IMR-90 (cell line): ENCODE measurements around the gene AQP1. TPM values are rescaled to one million over a fixed set of nuclear protein-coding genes. Genes with fewer than 3 reads are reported as not detected.

Source experiments
- ATAC-seq: fragments of 200-7000 bp; cut with Tn5 transposase; 2 replicates; pipeline ENCODE4 v1.9.1; 2020; ENCODE audit warnings: low read depth, mild to moderate bottlenecking, moderate library complexity
- BruUV-seq: library from RNA; stranded (reverse); fragments of 400-500 nt; replicated peaks from 2 replicates; lab custom pipeline; 2021; lab: Mats Ljungman, UMichigan
- CTCF ChIA-PET: fragments of 300-600 bp; formaldehyde crosslinking; extraction: SDS; loops from one replicate; lab custom pipeline; 2021; ENCODE audit warnings: antibody characterized with exemption; lab: Yijun Ruan, JAX
- POLR2A ChIA-PET: fragments of 300-600 bp; sonication (Branson Sonifier 250); formaldehyde crosslinking; loops from one replicate; lab custom pipeline; 2022; ENCODE audit warnings: antibody characterized with exemption; ENCODE audit not compliant: unreplicated experiment; lab: Charles Lee
- DNase-seq: peaks from one replicate; pipeline ENCODE4 v3.0.0; 2013
- H2AFZ ChIP-seq: replicated peaks from 2 replicates; pipeline ENCODE3; 2013; ENCODE audit warnings: low read length, mild to moderate bottlenecking; ENCODE audit not compliant: poor library complexity
- H2AK5ac ChIP-seq: 2 replicates; pipeline ENCODE4 v1.6.1; 2013; ENCODE audit warnings: low read depth, low read length, inconsistent platforms
- H2AK9ac ChIP-seq: replicated peaks from 2 replicates; pipeline ENCODE3; 2013; ENCODE audit warnings: mild to moderate bottlenecking, low read depth, low read length, moderate library complexity; ENCODE audit not compliant: poor library complexity
- H2BK120ac ChIP-seq: 2 replicates; pipeline ENCODE4 v1.6.1; 2013; ENCODE audit warnings: low read depth, low read length, inconsistent platforms
- H2BK15ac ChIP-seq: 3 replicates; pipeline ENCODE4 v1.6.1; 2013; ENCODE audit warnings: low read depth, low read length, inconsistent platforms
- H2BK20ac ChIP-seq: 2 replicates; pipeline ENCODE4 v1.6.1; 2013; ENCODE audit warnings: low read depth, mild to moderate bottlenecking, inconsistent platforms, low read length, moderate library complexity
- H2BK5ac ChIP-seq: 2 replicates; pipeline ENCODE4 v1.6.1; 2013; ENCODE audit warnings: mild to moderate bottlenecking, low read depth, low read length, inconsistent platforms; ENCODE audit not compliant: poor library complexity, severe bottlenecking
- H3K14ac ChIP-seq: replicated peaks from 2 replicates; pipeline ENCODE4 v1.6.1; 2013; ENCODE audit warnings: low read depth, low read length, inconsistent platforms
- H3K18ac ChIP-seq: 2 replicates; pipeline ENCODE4 v1.6.1; 2013; ENCODE audit warnings: low read depth, low read length, control low read depth
- H3K23ac ChIP-seq: 2 replicates; pipeline ENCODE4 v1.6.1; 2013; ENCODE audit warnings: low read depth, low read length, inconsistent platforms
- H3K27ac ChIP-seq: 2 replicates; pipeline ENCODE4 v1.5.1; 2013; ENCODE audit warnings: mild to moderate bottlenecking, control low read depth, low read length; ENCODE audit not compliant: insufficient read depth
- H3K27me3 ChIP-seq: 2 replicates; pipeline ENCODE4 v1.6.1; 2013; ENCODE audit warnings: low read length; ENCODE audit not compliant: control insufficient read depth, insufficient read depth
- H3K36me3 ChIP-seq: 2 replicates; pipeline ENCODE4 v1.6.1; 2013; ENCODE audit warnings: low read length, mixed read lengths; ENCODE audit not compliant: control insufficient read depth, insufficient read depth
- H3K4ac ChIP-seq: 2 replicates; pipeline ENCODE4 v1.6.1; 2013; ENCODE audit warnings: low read depth, low read length, inconsistent platforms
- H3K4me1 ChIP-seq: 2 replicates; pipeline ENCODE4 v1.6.1; 2013; ENCODE audit warnings: low read length, mixed read lengths; ENCODE audit not compliant: control insufficient read depth, insufficient read depth
- H3K4me2 ChIP-seq: 2 replicates; pipeline ENCODE4 v1.6.1; 2013; ENCODE audit warnings: low read depth, mild to moderate bottlenecking, control low read depth, low read length, moderate library complexity
- H3K4me3 ChIP-seq: 2 replicates; pipeline ENCODE4 v1.5.1; 2013; ENCODE audit warnings: low read depth, mild to moderate bottlenecking, control low read depth, low read length, moderate library complexity; ENCODE audit not compliant: insufficient read depth
- H3K56ac ChIP-seq: 2 replicates; pipeline ENCODE4 v1.6.1; 2013; ENCODE audit warnings: low read length, inconsistent platforms; ENCODE audit not compliant: insufficient read depth; ENCODE audit errors: extremely low read depth
- H3K79me1 ChIP-seq, 2 experiments: 2 replicates each; pipeline ENCODE4 v1.6.1; 2013; ENCODE audit warnings: low read length in 2 of 2, inconsistent platforms in 1 of 2, low read depth in 1 of 2
- H3K9ac ChIP-seq: 2 replicates; pipeline ENCODE4 v1.6.1; 2013; ENCODE audit warnings: low read depth, low read length, control low read depth
- H3K9me1 ChIP-seq: 2 replicates; pipeline ENCODE4 v1.6.1; 2013; ENCODE audit warnings: low read length, inconsistent platforms; ENCODE audit not compliant: insufficient read depth
- H3K9me3 ChIP-seq: 2 replicates; pipeline ENCODE4 v1.6.1; 2013; ENCODE audit warnings: low read length; ENCODE audit not compliant: control insufficient read depth, insufficient read depth
- H4K20me1 ChIP-seq: 2 replicates; pipeline ENCODE4 v1.6.1; 2013; ENCODE audit warnings: low read length, inconsistent platforms; ENCODE audit not compliant: insufficient read depth
- H4K5ac ChIP-seq: 2 replicates; pipeline ENCODE4 v1.6.1; 2013; ENCODE audit warnings: mild to moderate bottlenecking, low read depth, low read length, control low read depth
- H4K8ac ChIP-seq, 2 experiments: 2 replicates each; pipeline ENCODE4 v1.6.1; 2013; ENCODE audit warnings: low read depth in 2 of 2, low read length in 2 of 2, control low read depth in 1 of 2, inconsistent platforms in 1 of 2
- H4K91ac ChIP-seq: 2 replicates; pipeline ENCODE4 v1.6.1; 2013; ENCODE audit warnings: low read depth, low read length, inconsistent platforms; ENCODE audit not compliant: insufficient read depth
- BHLHE40 ChIP-seq: fragments of 150-350 bp; IDR thresholded peaks from 2 replicates; pipeline ENCODE4 v1.6.1; 2016; ENCODE audit warnings: mild to moderate bottlenecking, low read depth, low read length
- CEBPB ChIP-seq: IDR thresholded peaks from 2 replicates; pipeline ENCODE4 v1.6.1; 2012; ENCODE audit warnings: low read depth, low read length, improper control_type of control experiment
- CHD1 ChIP-seq: IDR thresholded peaks from 2 replicates; pipeline ENCODE4 v1.6.1; 2012; ENCODE audit warnings: low read depth, low read length, improper control_type of control experiment
- FOS ChIP-seq: fragments of 150-350 bp; IDR thresholded peaks from 2 replicates; pipeline ENCODE4 v1.6.1; 2016; ENCODE audit warnings: low read depth, low read length
- MAFK ChIP-seq: IDR thresholded peaks from 2 replicates; pipeline ENCODE4 v1.6.1; 2012; ENCODE audit warnings: low read depth, low read length, improper control_type of control experiment
- MAZ ChIP-seq: IDR thresholded peaks from 2 replicates; pipeline ENCODE4 v1.6.1; 2012; ENCODE audit warnings: low read depth, mild to moderate bottlenecking, low read length, improper control_type of control experiment, moderate library complexity, borderline replicate concordance
- MXI1 ChIP-seq: IDR thresholded peaks from 2 replicates; pipeline ENCODE4 v1.6.1; 2012; ENCODE audit warnings: low read depth, mild to moderate bottlenecking, low read length, moderate library complexity, borderline replicate concordance
- NFE2L2 ChIP-seq: fragments of 150-350 bp; IDR thresholded peaks from 2 replicates; pipeline ENCODE4 v1.6.1; 2016; ENCODE audit warnings: low read depth, mild to moderate bottlenecking, low read length
- POLR2A ChIP-seq: IDR thresholded peaks from 2 replicates; pipeline ENCODE4 v1.6.1; 2012; ENCODE audit warnings: mild to moderate bottlenecking, low read depth, low read length
- RAD21 ChIP-seq: IDR thresholded peaks from 2 replicates; pipeline ENCODE4 v1.6.1; 2012; ENCODE audit warnings: low read length, improper control_type of control experiment
- RCOR1 ChIP-seq: IDR thresholded peaks from 2 replicates; pipeline ENCODE4 v1.6.1; 2012; ENCODE audit warnings: mild to moderate bottlenecking, low read length, improper control_type of control experiment; ENCODE audit not compliant: insufficient replicate concordance
- RFX5 ChIP-seq: IDR thresholded peaks from 2 replicates; pipeline ENCODE4 v1.8.0; 2012; ENCODE audit warnings: low read depth, mild to moderate bottlenecking, low read length, moderate library complexity
- SMC3 ChIP-seq: fragments of 150-350 bp; IDR thresholded peaks from 2 replicates; pipeline ENCODE4 v1.6.1; 2016; ENCODE audit warnings: low read depth, mild to moderate bottlenecking, antibody characterized with exemption, low read length, moderate library complexity
- USF2 ChIP-seq: fragments of 150-350 bp; IDR thresholded peaks from 2 replicates; pipeline ENCODE4 v1.6.1; 2017; ENCODE audit warnings: mild to moderate bottlenecking, antibody characterized with exemption, low read length, low read depth
- WGBS, 2 experiments: methylation state at CpG; one replicate each; pipeline versions ENCODE4 v1.1.5 to v1.1.7; 2013; ENCODE audit warnings: missing lambda C conversion rate in 2 of 2; ENCODE audit not compliant: insufficient read length in 1 of 2; ENCODE audit errors: extremely low coverage in 2 of 2; 5-methylcytosine and 5-hydroxymethylcytosine counted together
- dilution Hi-C: fragments of 300-500 bp; cut with HindIII; formaldehyde crosslinking; loops from one replicate; pipeline ENCODE4 v1.14.3; 2018; ENCODE audit warnings: low sequenced_read_pairs; ENCODE audit not compliant: unreplicated experiment
- in situ Hi-C: fragments of 300-500 bp; cut with MboI; formaldehyde crosslinking; loops from 3 replicates; pipeline ENCODE4 v1.14.3; 2019; ENCODE audit warnings: low sequenced_read_pairs, inconsistent platforms, mixed read lengths
- intact Hi-C: fragments of 100-400 bp; cut with micrococcal nuclease; formaldehyde crosslinking; loops from 2 replicates; pipeline ENCODE4 v1.10.0; 2022
- polyA plus RNA-seq, 3 experiments: library from polyadenylated mRNA; depleted of rRNA; stranded (reverse); fragments of >200 nt; gene quantifications; 2 replicates each; pipeline ENCODE4 v1.2.3, GENCODE V29; 2012; ENCODE audit warnings: low replicate concordance in 1 of 3
- total RNA-seq: library from RNA; depleted of rRNA; stranded (reverse); fragments of >200 nt; gene quantifications from 2 replicates; pipeline ENCODE4 v1.2.3, GENCODE V29; 2012
- TF ChIP-seq, protein P1 (sequence below): conservative IDR thresholded peaks from 2 replicates; pipeline ENCODE4 v1.5.1; 2012; ENCODE audit warnings: mild to moderate bottlenecking, low read depth, low read length, improper control_type of control experiment
- TF ChIP-seq, protein P2 (sequence below): fragments of 150-350 bp; IDR thresholded peaks from 2 replicates; pipeline ENCODE4 v1.6.1; 2016; ENCODE audit warnings: low read depth, mild to moderate bottlenecking, low read length, moderate library complexity, borderline replicate concordance

The AQP1 gene
- total and polyA plus RNA-seq, 2 of the 4 experiments (the other 2 are of a cell fraction), result 0.18 to 0.39 TPM

- dilution Hi-C loops, result no loop called here
- WGBS, 2 experiments, result 0% methylated on average over 1 of the region's 8 CpGs; no CpG with 5 or more reads in 1 of the 2 experiments
- no peak for ATAC-seq
Observed at GRCh38 chr7:30941582-30942323, 30.1 kb downstream of the AQP1 start.

More at GRCh38 chr7:30941582-30942323, 30.1 kb downstream of the AQP1 start:
- Histone ChIP-seq H3K4me3 (no peak overlapping the region), H2BK5ac (no peak overlapping the region), H3K23ac (no peak overlapping the region), H3K14ac (no peak overlapping the region), H2BK20ac (no peak overlapping the region), H3K18ac (no peak overlapping the region), H3K56ac (no peak overlapping the region), H2AK9ac (no peak overlapping the region), H2BK15ac (no peak overlapping the region), H4K91ac (no peak overlapping the region), H3K4me1 (no peaks in the 10 kb centered on the region), H3K9me1 (no peaks in the 10 kb centered on the region), H2AK5ac (no peak overlapping the region), H3K36me3 (no peaks in the 10 kb centered on the region), H3K4me2 (no peak overlapping the region), H4K20me1 (no peaks in the 10 kb centered on the region), H2BK120ac (no peak overlapping the region), H3K4ac (no peak overlapping the region), H4K5ac (no peak overlapping the region), H3K79me1 (no peaks in the 10 kb centered on the region), H2AFZ (no peak overlapping the region), H4K8ac (no peak overlapping the region), H3K9me3 (no peaks in the 10 kb centered on the region), H3K27me3 (peaks cover 17% of the 10 kb centered on the region), H3K9ac (no peak overlapping the region), H3K27ac (no peak overlapping the region)
- no peak for DNase-seq
- in situ Hi-C loops (no loop called here), intact Hi-C loops (no loop called here)
- ChIA-PET POLR2A (no interaction called here), CTCF (no interaction called here)
- TF ChIP-seq, protein P1, sequence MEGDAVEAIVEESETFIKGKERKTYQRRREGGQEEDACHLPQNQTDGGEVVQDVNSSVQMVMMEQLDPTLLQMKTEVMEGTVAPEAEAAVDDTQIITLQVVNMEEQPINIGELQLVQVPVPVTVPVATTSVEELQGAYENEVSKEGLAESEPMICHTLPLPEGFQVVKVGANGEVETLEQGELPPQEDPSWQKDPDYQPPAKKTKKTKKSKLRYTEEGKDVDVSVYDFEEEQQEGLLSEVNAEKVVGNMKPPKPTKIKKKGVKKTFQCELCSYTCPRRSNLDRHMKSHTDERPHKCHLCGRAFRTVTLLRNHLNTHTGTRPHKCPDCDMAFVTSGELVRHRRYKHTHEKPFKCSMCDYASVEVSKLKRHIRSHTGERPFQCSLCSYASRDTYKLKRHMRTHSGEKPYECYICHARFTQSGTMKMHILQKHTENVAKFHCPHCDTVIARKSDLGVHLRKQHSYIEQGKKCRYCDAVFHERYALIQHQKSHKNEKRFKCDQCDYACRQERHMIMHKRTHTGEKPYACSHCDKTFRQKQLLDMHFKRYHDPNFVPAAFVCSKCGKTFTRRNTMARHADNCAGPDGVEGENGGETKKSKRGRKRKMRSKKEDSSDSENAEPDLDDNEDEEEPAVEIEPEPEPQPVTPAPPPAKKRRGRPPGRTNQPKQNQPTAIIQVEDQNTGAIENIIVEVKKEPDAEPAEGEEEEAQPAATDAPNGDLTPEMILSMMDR, result no peak
- TF ChIP-seq, protein P2, sequence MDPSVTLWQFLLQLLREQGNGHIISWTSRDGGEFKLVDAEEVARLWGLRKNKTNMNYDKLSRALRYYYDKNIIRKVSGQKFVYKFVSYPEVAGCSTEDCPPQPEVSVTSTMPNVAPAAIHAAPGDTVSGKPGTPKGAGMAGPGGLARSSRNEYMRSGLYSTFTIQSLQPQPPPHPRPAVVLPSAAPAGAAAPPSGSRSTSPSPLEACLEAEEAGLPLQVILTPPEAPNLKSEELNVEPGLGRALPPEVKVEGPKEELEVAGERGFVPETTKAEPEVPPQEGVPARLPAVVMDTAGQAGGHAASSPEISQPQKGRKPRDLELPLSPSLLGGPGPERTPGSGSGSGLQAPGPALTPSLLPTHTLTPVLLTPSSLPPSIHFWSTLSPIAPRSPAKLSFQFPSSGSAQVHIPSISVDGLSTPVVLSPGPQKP, result no peak
- TF ChIP-seq BHLHE40 (no peak), USF2 (no peak), FOS (no peak), RCOR1 (no peak), RAD21 (no peak), NFE2L2 (no peak), MXI1 (no peak), MAZ (no peak), CHD1 (no peak), CEBPB (no peak), MAFK (no peak), POLR2A (no peak), SMC3 (no peak), RFX5 (no peak)
- no TSS peak for BruUV-seq
